Activated CD4-positive, alpha-beta T cell treated with anti-CD3 and anti-CD28 coated beads for 36 hours (primary cell): ENCODE measurements around the gene MAP7D2. TPM values are rescaled to one million over a fixed set of nuclear protein-coding genes. Genes with fewer than 3 reads are reported as not detected.

Source experiments
- ATAC-seq: fragments of 200-7000 bp; cut with Tn5 transposase; one replicate; pipeline ENCODE4 v1.10.0; 2021; ENCODE audit warnings: mild to moderate bottlenecking, moderate library complexity
- CTCF ChIA-PET: fragments of 350-600 bp; sonication (Branson Sonifier 250); formaldehyde crosslinking; loops from one replicate; lab custom pipeline; 2021; ENCODE audit warnings: antibody characterized with exemption; lab: Charles Lee
- POLR2A ChIA-PET: fragments of 350-600 bp; sonication (Branson Sonifier 250); formaldehyde crosslinking; loops from one replicate; lab custom pipeline; 2021; ENCODE audit warnings: antibody characterized with exemption, inconsistent platforms; lab: Charles Lee
- DNase-seq: peaks from one replicate; pipeline ENCODE4 v3.0.0-alpha.2; 2020
- H3K27ac Mint-ChIP-seq: one replicate; pipeline ENCODE4 v1.8.0; 2021; ENCODE audit warnings: mixed read lengths
- H3K27me3 Mint-ChIP-seq: one replicate; pipeline ENCODE4 v1.8.0; 2021; ENCODE audit warnings: mixed read lengths
- H3K36me3 Mint-ChIP-seq: one replicate; pipeline ENCODE4 v1.8.0; 2021; ENCODE audit warnings: low read depth, mixed read lengths
- H3K4me1 Mint-ChIP-seq: one replicate; pipeline ENCODE4 v1.8.0; 2021; ENCODE audit warnings: mixed read lengths
- H3K4me3 Mint-ChIP-seq: one replicate; pipeline ENCODE4 v1.8.0; 2021; ENCODE audit warnings: mild to moderate bottlenecking, moderate library complexity, mixed read lengths
- H3K9me3 Mint-ChIP-seq: one replicate; pipeline ENCODE4 v1.8.0; 2021; ENCODE audit warnings: low read depth, mixed read lengths
- intact Hi-C, 2 experiments: fragments of 100-400 bp; cut with DNase I in 1 of 2; cut with micrococcal nuclease in 1 of 2; formaldehyde crosslinking; loops; one replicate each; pipeline versions ENCODE4 v1.14.2 to v1.15.1; 2022 to 2024; cut with DNase I, micrococcal nuclease
- total RNA-seq, 2 experiments: library from RNA; stranded (reverse); gene quantifications; one replicate each; pipeline ENCODE4 v1.2.3, GENCODE V29; 2021

Gene MAP7D2
- total RNA-seq, 2 experiments from 2014 or later: 0.44 to 0.59 TPM

GRCh38 chrX:20063153-20063552 lies 53.6 kb downstream of the MAP7D2 start:
- no peaks in the 10 kb centered on the region for H3K27me3 Mint-ChIP-seq
- no peak overlapping the region for H3K4me3 Mint-ChIP-seq
- no peaks in the 10 kb centered on the region for H3K36me3 Mint-ChIP-seq
- DNase-seq (no peak), ATAC-seq (no peak)
- H3K9me3 Mint-ChIP-seq: no peaks in the 10 kb centered on the region
- H3K27ac Mint-ChIP-seq: no peak overlapping the region
- intact Hi-C loops: no loop called here
- H3K4me1 Mint-ChIP-seq: peaks cover 4% of the 10 kb centered on the region
- CTCF ChIA-PET: interaction anchor here (0.6 to 2.4 kb wide), 4 partner anchors 21 to 158 kb away, joined by 3 to 16 read pairs (median 3); no protein-coding TSS in a partner anchor
- POLR2A ChIA-PET: no interaction called here

GRCh38 chrX:20061855-20062254 lies 54.9 kb downstream of the MAP7D2 start:
- Mint-ChIP-seq H3K27me3 (no peaks in the 10 kb centered on the region), H3K27ac (no peak overlapping the region), H3K9me3 (no peaks in the 10 kb centered on the region), H3K4me3 (no peak overlapping the region), H3K4me1 (peaks cover 2% of the 10 kb centered on the region), H3K36me3 (no peaks in the 10 kb centered on the region)
- DNase-seq (no peak), ATAC-seq (no peak)
- POLR2A ChIA-PET: interaction anchor here (0.6 kb wide), 1 partner anchor 26 kb away, joined by 3 read pairs; no protein-coding TSS in a partner anchor
- CTCF ChIA-PET: interaction anchor here (0.5 to 2.4 kb wide), 3 partner anchors 11 to 399 kb away, joined by 3 to 16 read pairs (median 4); no protein-coding TSS in a partner anchor
- intact Hi-C loops: no loop called here

GRCh38 chrX:20060961-20061748 lies 55.6 kb downstream of the MAP7D2 start:
- Mint-ChIP-seq H3K27me3 (no peaks in the 10 kb centered on the region), H3K4me3 (no peak overlapping the region), H3K36me3 (no peaks in the 10 kb centered on the region), H3K27ac (no peak overlapping the region), H3K9me3 (no peaks in the 10 kb centered on the region), H3K4me1 (peaks cover 2% of the 10 kb centered on the region)
- ChIA-PET CTCF (interaction anchor here (1.2 kb wide), 1 partner anchor 10 kb away, joined by 3 read pairs; no protein-coding TSS in a partner anchor), POLR2A (no interaction called here)
- no peak for DNase-seq
- ATAC-seq: no peak
- intact Hi-C loops: no loop called here

- Mint-ChIP-seq H3K36me3 (no peaks in the 10 kb centered on the region), H3K4me1 (peaks cover 2% of the 10 kb centered on the region), H3K27me3 (no peaks in the 10 kb centered on the region), H3K4me3 (no peak overlapping the region), H3K27ac (no peak overlapping the region), H3K9me3 (no peaks in the 10 kb centered on the region)
- DNase-seq (no peak), ATAC-seq (no peak)
- intact Hi-C loops: no loop called here
- CTCF ChIA-PET: no interaction called here
- POLR2A ChIA-PET: no interaction called here
Measured at GRCh38 chrX:20059467-20060128, 57.1 kb downstream of the MAP7D2 start.

GRCh38 chrX:20057479-20057878 lies 59.2 kb downstream of the MAP7D2 start:
- intact Hi-C loops: no loop called here
- ATAC-seq: no peak
- Mint-ChIP-seq H3K27ac (no peak overlapping the region), H3K27me3 (no peaks in the 10 kb centered on the region), H3K36me3 (no peaks in the 10 kb centered on the region), H3K4me3 (no peak overlapping the region), H3K9me3 (no peaks in the 10 kb centered on the region), H3K4me1 (peaks cover 2% of the 10 kb centered on the region)
- POLR2A ChIA-PET: no interaction called here
- CTCF ChIA-PET: interaction anchor here (0.8 to 1.1 kb wide), 2 partner anchors 10 to 687 kb away, joined by 4 read pairs; no protein-coding TSS in a partner anchor
- no peak for DNase-seq

- ATAC-seq: no peak
- intact Hi-C loops: no loop called here
- Mint-ChIP-seq H3K27me3 (no peaks in the 10 kb centered on the region), H3K36me3 (no peaks in the 10 kb centered on the region), H3K4me3 (no peak overlapping the region), H3K4me1 (peaks cover 2% of the 10 kb centered on the region), H3K9me3 (no peaks in the 10 kb centered on the region), H3K27ac (no peak overlapping the region)
- ChIA-PET POLR2A (no interaction called here), CTCF (interaction anchor here (0.8 to 1.1 kb wide), 3 partner anchors 10 to 687 kb away, joined by 4 read pairs; no protein-coding TSS in a partner anchor)
- peak; percentile 13 for DNase-seq
Measured at GRCh38 chrX:20056704-20057103, 60.0 kb downstream of the MAP7D2 start.

GRCh38 chrX:20053537-20053936 lies 63.2 kb downstream of the MAP7D2 start:
- Mint-ChIP-seq H3K36me3 (no peaks in the 10 kb centered on the region), H3K27me3 (no peaks in the 10 kb centered on the region), H3K4me3 (no peak overlapping the region), H3K9me3 (no peaks in the 10 kb centered on the region), H3K27ac (no peak overlapping the region), H3K4me1 (no peaks in the 10 kb centered on the region)
- POLR2A ChIA-PET: no interaction called here
- DNase-seq (no peak), ATAC-seq (no peak)
- CTCF ChIA-PET: interaction anchor here (1.5 kb wide), 1 partner anchor 10 kb away, joined by 4 read pairs; no protein-coding TSS in a partner anchor
- intact Hi-C loops: no loop called here

GRCh38 chrX:20046864-20047263 lies 69.8 kb downstream of the MAP7D2 start:
- no peak overlapping the region for H3K27ac Mint-ChIP-seq
- ATAC-seq (no peak), DNase-seq (no peak)
- POLR2A ChIA-PET: no interaction called here
- H3K27me3 Mint-ChIP-seq: no peaks in the 10 kb centered on the region
- H3K36me3 Mint-ChIP-seq: no peaks in the 10 kb centered on the region
- CTCF ChIA-PET: no interaction called here
- intact Hi-C loops: no loop called here
- no peaks in the 10 kb centered on the region for H3K9me3 Mint-ChIP-seq
- no peaks in the 10 kb centered on the region for H3K4me1 Mint-ChIP-seq
- no peak overlapping the region for H3K4me3 Mint-ChIP-seq

- CTCF ChIA-PET: no interaction called here
- Mint-ChIP-seq H3K4me3 (no peak overlapping the region), H3K36me3 (no peaks in the 10 kb centered on the region), H3K27me3 (no peaks in the 10 kb centered on the region), H3K4me1 (no peaks in the 10 kb centered on the region), H3K27ac (no peak overlapping the region), H3K9me3 (no peaks in the 10 kb centered on the region)
- ATAC-seq (no peak), DNase-seq (no peak)
- intact Hi-C loops: no loop called here
- POLR2A ChIA-PET: no interaction called here
Measured at GRCh38 chrX:20046223-20046622, 70.5 kb downstream of the MAP7D2 start.

- H3K27ac Mint-ChIP-seq: no peak overlapping the region
- no peak for ATAC-seq
- POLR2A ChIA-PET: interaction anchor here (0.5 kb wide), 1 partner anchor 95 kb away, joined by 5 read pairs; no protein-coding TSS in a partner anchor
- no peak overlapping the region for H3K4me3 Mint-ChIP-seq
- no peaks in the 10 kb centered on the region for H3K4me1 Mint-ChIP-seq
- CTCF ChIA-PET: no interaction called here
- no peaks in the 10 kb centered on the region for H3K27me3 Mint-ChIP-seq
- H3K9me3 Mint-ChIP-seq: no peaks in the 10 kb centered on the region
- intact Hi-C loops: no loop called here
- no peak for DNase-seq
- no peaks in the 10 kb centered on the region for H3K36me3 Mint-ChIP-seq
Measured at GRCh38 chrX:20042221-20042620, 74.5 kb downstream of the MAP7D2 start.

- POLR2A ChIA-PET: no interaction called here
- Mint-ChIP-seq H3K36me3 (no peaks in the 10 kb centered on the region), H3K4me1 (no peaks in the 10 kb centered on the region), H3K27ac (no peak overlapping the region), H3K9me3 (no peaks in the 10 kb centered on the region), H3K27me3 (no peaks in the 10 kb centered on the region), H3K4me3 (no peak overlapping the region)
- intact Hi-C loops: no loop called here
- no peak for ATAC-seq
- no peak for DNase-seq
- CTCF ChIA-PET: no interaction called here
Measured at GRCh38 chrX:20038966-20039365, 77.7 kb downstream of the MAP7D2 start.
